ENCODE measurements around the gene RAI2. TPM values are rescaled to one million over a fixed set of nuclear protein-coding genes. Genes with fewer than 3 reads are reported as not detected.
A peak's percentile ranks its signal among the peaks of the same experiment; 100 is the strongest.

Gene RAI2
- total RNA-seq, 2 donors from 2014 or later = 13.9 to 29.6 TPM

DNA sequence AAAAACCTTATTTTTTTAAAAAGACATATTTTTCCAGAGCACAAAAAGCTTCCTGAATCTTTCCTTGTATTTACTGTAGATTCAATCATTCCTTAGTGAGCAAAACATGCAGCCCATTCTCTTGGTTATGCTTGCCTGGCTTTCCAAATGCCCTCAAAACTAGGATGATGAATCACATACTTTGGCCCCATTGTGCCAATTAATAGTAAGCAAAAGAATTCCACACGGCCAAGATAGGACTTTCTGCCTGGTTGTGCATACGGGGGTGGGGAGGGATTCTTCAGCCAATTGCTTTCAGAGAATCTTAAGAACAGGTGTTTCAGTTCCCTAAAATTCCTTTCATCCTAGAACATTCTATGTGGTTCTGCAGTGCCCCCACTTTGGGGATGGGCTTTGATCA is 7.0 kb downstream of the RAI2 start:
- H3K27me3 ChIP-seq = no peaks in the 10 kb centered on the region
- TF ChIP-seq, protein P1, sequence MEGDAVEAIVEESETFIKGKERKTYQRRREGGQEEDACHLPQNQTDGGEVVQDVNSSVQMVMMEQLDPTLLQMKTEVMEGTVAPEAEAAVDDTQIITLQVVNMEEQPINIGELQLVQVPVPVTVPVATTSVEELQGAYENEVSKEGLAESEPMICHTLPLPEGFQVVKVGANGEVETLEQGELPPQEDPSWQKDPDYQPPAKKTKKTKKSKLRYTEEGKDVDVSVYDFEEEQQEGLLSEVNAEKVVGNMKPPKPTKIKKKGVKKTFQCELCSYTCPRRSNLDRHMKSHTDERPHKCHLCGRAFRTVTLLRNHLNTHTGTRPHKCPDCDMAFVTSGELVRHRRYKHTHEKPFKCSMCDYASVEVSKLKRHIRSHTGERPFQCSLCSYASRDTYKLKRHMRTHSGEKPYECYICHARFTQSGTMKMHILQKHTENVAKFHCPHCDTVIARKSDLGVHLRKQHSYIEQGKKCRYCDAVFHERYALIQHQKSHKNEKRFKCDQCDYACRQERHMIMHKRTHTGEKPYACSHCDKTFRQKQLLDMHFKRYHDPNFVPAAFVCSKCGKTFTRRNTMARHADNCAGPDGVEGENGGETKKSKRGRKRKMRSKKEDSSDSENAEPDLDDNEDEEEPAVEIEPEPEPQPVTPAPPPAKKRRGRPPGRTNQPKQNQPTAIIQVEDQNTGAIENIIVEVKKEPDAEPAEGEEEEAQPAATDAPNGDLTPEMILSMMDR (IDR thresholded peaks at IDR 0.05) = no peak
- no peak overlapping the region for H3K27ac ChIP-seq
- H3K4me1 ChIP-seq = peaks cover 0 to 9% of the 10 kb centered on the region in 2 donors
- H3K36me3 ChIP-seq = no peaks in the 10 kb centered on the region
- no peak for DNase-seq (ENCODE audit: low spot score)
- no peak overlapping the region for H3K4me3 ChIP-seq
- no peaks in the 10 kb centered on the region for H3K9me3 ChIP-seq

DNA sequence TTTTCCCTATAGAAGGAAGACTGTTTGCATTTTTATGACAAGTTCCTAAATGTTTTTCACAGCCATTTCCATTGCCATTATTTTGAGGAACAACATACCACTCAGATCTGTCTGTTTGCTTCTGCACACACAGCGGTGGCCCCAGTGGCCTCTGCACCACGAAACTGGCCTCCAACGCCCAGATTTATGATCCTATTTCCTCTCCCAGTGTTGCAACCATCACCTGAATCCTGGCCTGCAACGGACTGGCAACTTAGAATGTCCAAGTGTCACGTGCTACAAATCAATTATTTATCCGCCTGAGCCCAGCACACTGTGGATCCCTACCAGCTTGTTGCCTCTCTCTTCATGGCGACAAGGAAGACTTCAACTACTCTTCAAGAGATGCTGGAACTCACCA is 9.2 kb downstream of the RAI2 start:
- H3K4me3 ChIP-seq = no peak overlapping the region
- no peaks in the 10 kb centered on the region for H3K36me3 ChIP-seq
- TF ChIP-seq, protein P1 (IDR thresholded peaks at IDR 0.05) = no peak
- peaks cover 0 to 9% of the 10 kb centered on the region in 2 donors for H3K4me1 ChIP-seq
- DNase-seq (ENCODE audit: low spot score) = no peak
- H3K27ac ChIP-seq = no peak overlapping the region
- no peaks in the 10 kb centered on the region for H3K9me3 ChIP-seq
- H3K27me3 ChIP-seq = no peaks in the 10 kb centered on the region

DNA sequence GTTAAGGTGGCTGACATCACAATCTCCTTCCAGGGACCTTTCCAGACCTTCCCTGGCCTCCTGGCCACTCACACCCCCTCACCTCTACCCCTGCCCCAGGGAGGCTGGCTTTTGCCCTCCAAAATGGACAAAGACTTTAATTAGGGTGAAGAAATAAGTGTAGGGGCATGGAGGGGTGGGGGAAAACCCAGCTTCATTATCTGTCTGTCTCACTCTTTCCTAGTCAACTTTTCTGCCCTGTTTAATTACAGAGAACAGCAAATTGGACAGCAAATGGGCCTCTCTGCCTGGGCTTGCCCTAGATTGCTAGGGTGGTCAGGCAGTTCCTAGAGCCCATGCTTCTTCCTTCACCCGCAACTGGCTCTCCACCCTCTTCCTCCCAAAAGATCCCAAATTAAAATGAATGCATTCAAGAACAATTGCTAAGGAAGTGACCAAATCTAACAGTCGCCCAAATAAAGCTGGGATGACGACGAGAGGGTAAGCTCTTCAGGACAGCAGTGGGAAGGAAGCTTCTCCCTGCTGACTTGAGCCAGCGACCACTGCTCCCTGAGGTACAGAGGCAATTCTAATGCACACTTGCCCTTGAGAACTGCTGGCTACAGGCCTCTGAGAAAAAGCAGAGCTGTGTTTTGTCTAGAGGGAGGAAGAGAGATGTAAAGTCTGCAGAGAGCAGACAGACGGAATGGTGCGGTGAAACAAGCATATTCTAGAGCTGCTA is 12.4 kb downstream of the RAI2 start:
- Histone ChIP-seq H3K27me3 (no peaks in the 10 kb centered on the region), H3K27ac (peak overlapping the region in 1 of 2 donors; percentile 43), H3K9me3 (no peaks in the 10 kb centered on the region), H3K4me3 (no peak overlapping the region), H3K36me3 (no peaks in the 10 kb centered on the region), H3K4me1 (peaks cover 0 to 8% of the 10 kb centered on the region in 2 donors)
- DNase-seq (ENCODE audit: low spot score) = no peak
- TF ChIP-seq, protein P1 (IDR thresholded peaks at IDR 0.05) = no peak

DNA sequence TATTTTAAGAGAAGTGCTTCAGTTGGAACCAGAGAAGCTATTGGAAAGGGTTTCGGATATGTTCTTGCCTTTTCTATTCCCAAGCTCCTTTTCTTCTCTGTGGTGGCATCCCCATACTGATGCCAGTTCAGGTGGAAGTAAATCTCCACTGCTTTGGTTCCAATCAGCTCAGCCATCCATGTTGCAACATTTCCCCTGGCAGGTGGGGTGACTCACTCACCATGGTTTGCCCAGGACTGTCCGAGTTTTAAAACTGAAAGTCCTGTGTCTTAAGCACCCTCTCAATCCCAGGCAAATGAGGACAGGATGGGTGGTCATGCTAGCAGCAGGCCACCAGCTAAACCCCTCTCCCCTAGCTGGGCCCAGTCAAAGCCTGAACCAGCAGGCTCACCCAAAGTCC is 15.1 kb downstream of the RAI2 start:
- Histone ChIP-seq H3K27me3 (no peaks in the 10 kb centered on the region), H3K27ac (no peak overlapping the region), H3K4me1 (peaks cover 0 to 20% of the 10 kb centered on the region in 2 donors), H3K9me3 (no peaks in the 10 kb centered on the region), H3K36me3 (no peaks in the 10 kb centered on the region), H3K4me3 (no peak overlapping the region)
- no peak for DNase-seq (ENCODE audit: low spot score)
- TF ChIP-seq, protein P1 (IDR thresholded peaks at IDR 0.05) = no peak

DNA sequence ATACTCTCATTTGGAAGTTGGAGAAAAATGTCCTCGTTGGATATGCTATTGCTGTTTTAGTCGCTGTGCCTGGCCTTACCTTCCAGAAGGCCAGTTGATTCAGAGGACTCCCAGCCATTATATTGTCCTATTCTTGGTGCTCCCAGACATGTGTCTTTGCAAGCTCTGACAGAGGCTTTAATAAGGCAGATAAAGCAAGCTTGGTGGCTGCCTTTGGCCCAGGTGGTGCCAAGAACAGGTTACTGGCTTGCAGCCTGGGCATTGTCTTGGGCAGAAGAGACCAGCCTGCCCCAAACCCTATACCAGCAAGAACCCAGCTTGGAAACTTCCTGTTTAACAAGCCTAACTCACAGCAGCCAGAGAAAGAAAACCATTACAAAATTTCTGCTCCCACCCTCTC is 16.9 kb downstream of the RAI2 start:
- Histone ChIP-seq H3K27ac (no peak overlapping the region), H3K36me3 (no peaks in the 10 kb centered on the region), H3K4me3 (no peak overlapping the region), H3K4me1 (peaks cover 0 to 20% of the 10 kb centered on the region in 2 donors), H3K9me3 (no peaks in the 10 kb centered on the region), H3K27me3 (no peaks in the 10 kb centered on the region)
- TF ChIP-seq, protein P1 (IDR thresholded peaks at IDR 0.05) = no peak
- DNase-seq (ENCODE audit: low spot score) = no peak

Measured in right atrium auricular region (tissue), 2 donors.